NCI-H2227 treated with DMSO at 0.1 percent for 48 hours (cell line): ENCODE results near the gene RFK.
A peak's percentile ranks its signal among the peaks of the same experiment; 100 is the strongest.

Experiments
- DNase-seq: peaks from one replicate; lab custom pipeline; 2025; lab: John Stamatoyannopoulos, UW

The RFK gene

DNA sequence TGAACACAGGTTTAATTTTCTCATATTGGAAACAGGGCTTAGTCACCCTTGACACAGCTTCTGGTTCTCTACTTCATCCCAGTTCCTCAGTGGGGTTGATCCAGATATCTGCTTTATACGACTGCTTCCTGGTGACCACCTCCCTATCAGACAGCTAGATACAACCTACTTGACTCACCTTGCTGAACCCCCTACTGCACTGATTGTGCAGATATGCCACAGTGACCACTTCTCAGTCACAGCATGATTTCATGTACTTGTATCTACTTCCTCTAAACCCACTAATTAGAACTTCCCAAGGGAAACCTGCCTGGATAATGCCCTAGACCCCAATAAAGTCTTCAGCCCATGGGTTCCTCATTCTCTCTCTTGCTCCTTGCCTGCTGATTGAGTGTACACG, 18.4 kb upstream of the RFK start:
- no peak for DNase-seq

- DNase-seq, result no peak
Observed at GRCh38 chr9:76405868-76406267, 11.6 kb upstream of the RFK start.

- no peak for DNase-seq
Observed at GRCh38 chr9:76405340-76405739, 11.1 kb upstream of the RFK start.

DNA sequence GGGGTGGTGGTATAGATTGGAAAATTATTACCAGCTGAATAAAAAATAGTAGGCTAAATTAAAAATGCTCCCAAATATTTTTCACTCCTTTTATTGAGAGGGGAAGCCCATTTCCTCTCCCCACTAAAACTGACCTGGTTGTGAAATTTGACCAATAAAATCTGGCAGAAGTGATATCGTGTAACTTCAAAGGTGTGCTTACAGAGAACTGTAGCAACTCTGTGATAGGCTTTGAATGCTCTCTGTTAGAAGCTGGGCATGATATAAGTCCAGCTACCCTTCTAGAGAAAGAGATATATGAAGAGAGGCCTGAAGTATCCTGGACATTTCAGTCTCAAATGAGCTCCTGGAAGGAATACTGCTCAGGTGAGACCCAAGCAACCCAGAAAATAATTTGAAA, 10.2 kb upstream of the RFK start:
- no peak for DNase-seq

- DNase-seq, result peak; percentile 9
Observed at GRCh38 chr9:76403352-76403751, 9.1 kb upstream of the RFK start.

GRCh38 chr9:76401580-76402354, 7.5 kb upstream of the RFK start:
- no peak for DNase-seq

DNA sequence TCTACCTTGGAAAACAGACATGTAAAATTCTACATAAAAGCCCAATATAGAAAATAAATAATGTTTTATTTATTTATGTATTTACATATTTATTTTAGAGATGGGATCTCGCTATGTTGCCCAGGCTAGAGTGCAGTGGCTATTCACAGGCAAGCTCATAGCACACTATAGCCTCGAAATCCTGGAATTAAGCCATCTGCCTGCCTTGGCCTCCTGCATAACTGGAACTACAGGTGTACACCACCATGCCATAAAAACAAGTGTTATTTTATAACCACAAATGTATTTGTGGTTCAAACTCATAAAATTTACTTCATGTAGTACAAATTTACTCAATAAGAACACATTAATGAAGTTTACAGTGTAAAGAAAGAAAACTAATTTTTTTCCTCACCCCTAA, 7.0 kb upstream of the RFK start:
- DNase-seq, result no peak

DNA sequence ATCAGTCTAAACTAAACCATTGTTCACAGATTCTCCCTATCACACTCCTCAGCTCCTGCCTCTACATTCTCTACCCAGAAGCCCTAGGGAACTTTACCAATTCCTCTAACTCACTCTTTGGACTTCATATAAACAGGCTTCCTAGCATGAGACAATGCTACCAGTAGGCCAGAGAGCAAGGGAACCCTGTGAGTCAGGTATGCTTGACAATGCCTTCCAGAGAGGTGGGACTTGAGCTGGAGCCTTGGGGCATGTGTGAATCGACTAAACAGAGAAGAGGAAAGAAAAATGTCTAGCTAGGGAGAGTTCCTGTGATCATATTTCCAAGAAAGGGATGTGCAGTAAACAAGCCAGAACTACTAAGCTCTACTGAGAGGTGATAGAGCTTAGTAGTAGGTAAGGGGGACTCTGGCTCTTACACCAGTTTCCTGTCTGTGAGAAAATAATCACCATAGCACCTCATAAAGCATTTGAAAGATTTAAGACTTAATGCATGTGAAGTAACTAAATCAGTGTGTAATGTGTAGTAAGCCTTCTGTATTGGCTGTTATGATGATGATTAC, 6.4 kb upstream of the RFK start:
- no peak for DNase-seq

DNA sequence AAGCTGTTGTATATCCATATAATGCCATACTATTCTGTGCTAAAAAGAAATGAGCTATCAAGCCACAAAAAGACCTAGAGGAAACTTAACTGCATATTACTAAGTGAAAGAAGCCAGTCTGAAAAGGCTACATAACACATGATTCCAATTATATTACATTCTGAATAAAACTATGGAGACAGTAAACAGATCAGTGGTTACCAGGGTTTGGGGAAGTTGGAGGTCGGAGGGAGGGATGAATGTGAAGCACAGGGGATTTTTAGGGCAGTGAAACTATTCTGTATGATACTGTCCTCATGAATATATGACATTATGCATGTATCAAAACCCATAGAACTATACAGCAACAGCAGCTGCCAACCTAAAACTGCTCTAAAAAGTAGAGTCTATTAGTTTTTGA, 5.6 kb upstream of the RFK start:
- DNase-seq, result no peak

DNA sequence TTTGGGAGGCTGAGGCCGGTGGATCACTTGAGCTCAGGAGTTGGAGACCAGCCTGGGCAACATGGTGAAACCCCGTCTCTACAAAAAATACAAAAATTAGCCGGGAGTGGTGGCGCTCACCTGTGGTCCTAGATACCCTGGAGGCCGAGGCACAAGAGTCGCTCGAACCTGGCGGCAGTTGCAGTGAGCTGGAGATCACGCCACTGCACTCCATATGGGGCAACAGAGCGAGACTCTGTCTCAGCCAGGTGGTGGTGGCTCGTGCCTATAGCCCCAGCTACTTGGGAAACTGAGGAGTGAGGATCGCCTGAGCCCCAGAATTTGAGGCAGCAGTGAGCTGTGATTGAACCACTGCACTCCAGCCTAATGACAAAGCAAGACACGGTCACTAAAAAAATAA, 2.4 kb upstream of the RFK start:
- DNase-seq, result no peak

DNA sequence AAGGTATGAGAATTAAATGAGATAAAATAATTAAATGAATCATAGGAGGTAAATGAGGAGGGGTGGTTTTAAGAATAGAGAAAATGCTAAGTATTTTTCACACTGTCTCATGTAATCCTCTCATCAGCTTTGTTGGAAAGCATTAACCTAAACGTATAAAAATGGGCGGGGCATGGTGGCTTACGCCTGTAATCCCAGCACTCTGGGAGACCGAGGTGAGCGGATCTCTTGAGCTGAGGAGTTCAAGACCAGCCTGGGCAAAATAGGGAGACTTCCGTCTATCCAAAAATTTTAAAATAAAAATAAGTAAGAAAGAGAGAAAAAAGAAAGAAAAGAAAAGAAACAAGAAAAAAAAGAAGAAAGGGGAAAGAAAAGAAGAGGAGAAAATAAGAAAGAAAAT, 1.9 kb upstream of the RFK start:
- no peak for DNase-seq

- no peak for DNase-seq
Observed at GRCh38 chr9:76395381-76395780, 1.2 kb upstream of the RFK start.

DNA sequence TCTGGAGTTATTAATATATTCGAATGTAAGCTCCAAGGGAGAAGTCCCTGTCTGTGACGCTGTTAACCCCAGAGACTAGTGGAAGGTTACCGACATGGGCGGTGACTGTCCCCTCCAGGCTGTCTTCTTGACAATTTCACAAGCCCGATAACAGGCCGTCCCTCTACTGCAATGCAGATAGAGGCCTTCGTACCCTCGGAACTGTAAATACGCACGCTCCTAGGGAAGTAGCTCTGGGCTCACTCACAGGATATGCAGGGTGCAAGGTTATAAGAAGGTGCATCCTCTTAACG, 680 bp upstream of the RFK start:
- DNase-seq, result peak; percentile 78

DNA sequence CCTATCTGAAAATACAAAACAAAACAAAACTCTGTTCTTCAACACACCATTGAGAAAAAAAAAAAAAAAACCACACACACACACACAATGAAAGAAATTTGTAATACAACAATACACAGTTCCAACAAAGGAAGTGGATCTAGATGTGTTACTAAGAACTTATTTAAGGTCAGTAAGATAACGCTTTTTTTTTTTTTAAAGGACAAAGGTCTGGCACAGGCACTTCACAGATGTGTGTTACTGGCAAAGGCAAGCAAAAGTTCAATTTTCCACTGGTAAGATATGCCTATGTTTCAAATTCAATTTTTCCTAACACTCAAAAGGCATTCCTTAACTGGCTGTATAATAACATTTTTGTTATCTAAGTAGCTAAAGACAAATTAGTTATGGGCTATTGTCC, 3.6 kb downstream of the RFK start:
- DNase-seq, result no peak

- DNase-seq, result no peak
Observed at GRCh38 chr9:76379494-76379893, 14.7 kb downstream of the RFK start.

DNA sequence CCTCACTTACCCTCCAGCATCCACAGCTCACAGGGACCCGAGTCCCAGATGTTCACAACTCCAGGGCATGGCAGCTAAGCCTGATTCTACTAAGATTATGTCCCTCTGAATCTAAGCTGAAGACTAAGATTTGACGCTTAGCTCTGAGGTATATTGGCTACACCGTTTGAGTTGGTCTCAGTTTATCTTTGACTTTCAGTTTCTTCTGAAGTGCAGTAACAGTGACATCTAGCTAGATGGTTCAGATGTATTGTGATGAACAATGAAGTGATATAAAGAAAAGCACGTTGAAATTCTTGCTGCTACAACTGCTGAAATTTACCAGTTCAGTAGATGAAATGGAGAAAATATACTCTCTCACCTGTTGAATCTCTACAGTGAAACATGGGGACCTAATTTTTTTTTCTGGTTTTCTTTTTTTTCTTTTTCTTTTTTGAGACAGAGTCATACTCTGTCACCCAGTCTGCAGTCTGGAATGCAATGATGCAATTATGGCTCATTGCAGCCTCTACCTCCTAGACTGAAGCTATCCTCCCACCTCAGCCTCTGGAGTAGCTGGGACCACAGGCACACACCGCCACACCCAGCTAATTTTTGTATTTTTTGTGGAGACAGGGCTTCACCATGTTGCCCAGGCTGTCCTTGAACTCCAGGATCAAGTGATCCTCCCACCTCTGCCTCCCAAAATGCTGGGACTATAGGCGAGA, 15.7 kb downstream of the RFK start:
- no peak for DNase-seq

GRCh38 chr9:76377791-76378190, 16.4 kb downstream of the RFK start:
- DNase-seq, result no peak

DNA sequence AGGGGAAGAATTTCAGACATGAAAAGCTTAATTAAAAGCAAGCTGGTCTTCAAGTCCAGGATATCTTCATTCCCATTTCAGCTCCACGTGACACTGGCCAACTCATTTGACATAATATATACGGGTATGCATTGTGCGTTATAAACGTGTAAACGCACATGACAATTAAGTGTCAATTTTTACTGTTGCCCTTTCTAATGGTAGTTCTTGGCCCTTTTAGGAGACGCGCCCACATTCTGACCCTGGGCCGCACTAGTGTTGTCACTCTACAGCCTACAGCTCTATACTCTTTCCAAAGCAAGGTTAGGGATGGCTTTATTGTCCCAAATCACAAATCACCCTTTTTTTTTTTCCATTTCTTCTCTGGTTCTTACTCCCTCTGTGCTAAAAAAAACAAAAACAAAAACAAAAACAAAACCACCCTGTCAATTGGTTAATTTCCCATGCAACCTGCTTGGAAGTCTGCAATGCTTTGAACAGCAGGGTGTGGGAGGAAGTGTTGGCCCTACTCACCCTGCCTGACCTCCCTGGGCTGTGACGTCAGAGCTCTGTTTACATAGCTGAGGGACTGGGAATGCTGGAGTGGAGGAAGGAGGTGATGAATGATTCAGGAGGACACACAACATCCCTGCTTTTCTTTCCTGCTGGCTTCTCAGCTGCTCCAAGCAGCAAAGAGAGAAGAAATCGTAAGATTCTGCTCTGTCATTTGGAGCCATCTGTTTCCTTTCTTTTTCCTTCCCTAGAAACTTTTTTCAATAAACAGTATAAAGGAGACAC, 19.3 kb downstream of the RFK start:
- DNase-seq, result no peak

DNA sequence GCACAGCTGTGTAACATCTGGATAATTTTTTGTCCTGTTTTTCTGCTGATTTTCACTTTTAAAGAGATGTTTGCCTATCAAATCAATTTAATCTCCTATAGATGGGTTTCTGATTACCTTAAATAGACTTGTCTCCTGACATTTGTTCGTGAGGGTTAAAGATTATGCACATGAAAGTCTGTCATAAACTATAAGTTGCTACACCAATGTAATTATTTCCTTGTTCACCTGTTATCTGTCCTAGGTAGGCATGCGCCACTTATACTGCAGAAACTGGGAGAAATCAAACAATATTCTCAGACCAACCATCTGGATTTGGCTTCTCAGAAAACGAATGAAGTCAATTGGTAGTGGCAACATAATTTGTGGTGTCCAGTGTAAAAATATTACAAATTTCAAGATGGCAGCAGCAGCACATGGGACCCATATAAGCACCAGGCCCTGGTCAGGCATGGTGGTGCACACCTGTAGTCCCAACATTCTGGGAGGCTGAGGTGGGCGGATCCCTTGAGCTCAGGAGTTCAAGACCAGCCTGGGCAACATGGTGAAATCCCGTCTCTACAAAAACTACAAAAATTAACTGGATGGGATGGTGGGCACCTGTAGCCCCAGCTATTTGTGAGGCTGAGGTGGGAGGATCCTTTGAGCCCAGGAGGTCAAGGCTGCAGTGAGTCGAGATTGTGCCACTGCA, 20.3 kb downstream of the RFK start:
- DNase-seq, result no peak

- DNase-seq, result no peak
Observed at GRCh38 chr9:76373173-76373783, 20.9 kb downstream of the RFK start.

DNA sequence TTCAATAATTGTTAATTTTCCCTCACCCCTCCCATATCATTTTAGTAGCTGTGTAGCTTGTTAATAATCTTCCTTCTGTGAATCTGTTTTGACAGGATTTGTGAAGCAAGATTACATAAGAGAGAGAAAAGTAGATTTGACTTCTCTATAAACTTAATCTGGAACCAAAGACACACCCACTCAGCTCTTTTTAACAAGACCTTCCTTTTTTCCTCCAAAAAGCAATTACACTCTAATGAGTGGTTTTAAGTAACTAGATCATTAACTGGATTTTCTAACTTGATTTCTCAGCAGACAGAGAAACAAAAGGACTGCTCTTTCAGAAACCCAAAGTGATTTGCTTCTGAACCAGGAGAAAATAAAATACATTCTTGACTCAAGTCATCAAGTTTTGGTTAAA, 21.9 kb downstream of the RFK start:
- no peak for DNase-seq

DNA sequence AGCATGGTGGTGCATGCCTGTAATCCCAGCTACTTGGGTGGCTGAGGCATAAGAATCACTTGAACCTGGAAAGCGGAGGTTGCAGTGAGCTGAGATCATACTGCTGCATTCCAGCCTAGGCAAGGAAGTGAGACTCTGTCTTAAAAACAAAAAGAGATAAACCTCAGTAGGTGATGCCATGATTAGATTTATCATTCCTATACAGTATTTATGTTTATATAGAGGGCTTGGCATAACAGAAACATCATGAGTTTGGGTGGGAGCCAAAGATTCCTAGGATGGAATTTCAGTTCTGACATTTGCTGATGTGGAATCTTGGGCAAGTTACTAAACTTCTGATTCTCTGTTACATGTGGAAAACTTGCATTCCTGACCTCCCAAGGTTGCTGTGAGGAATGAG, 22.3 kb downstream of the RFK start:
- no peak for DNase-seq
